Activated naive CD8-positive, alpha-beta T cell (primary cell): Measurements from ENCODE around the gene STK4.

Experiments
- H3K27ac Mint-ChIP-seq: one replicate; pipeline ENCODE4 v1.8.0; 2021; ENCODE audit warnings: mixed read lengths
- H3K27me3 Mint-ChIP-seq: one replicate; pipeline ENCODE4 v1.8.0; 2021; ENCODE audit warnings: mixed read lengths
- H3K36me3 Mint-ChIP-seq: one replicate; pipeline ENCODE4 v1.8.0; 2021; ENCODE audit warnings: mixed read lengths
- H3K4me1 Mint-ChIP-seq: one replicate; pipeline ENCODE4 v1.8.0; 2021; ENCODE audit warnings: low read depth, mixed read lengths
- H3K4me3 Mint-ChIP-seq: one replicate; pipeline ENCODE4 v1.8.0; 2021; ENCODE audit warnings: mild to moderate bottlenecking, mixed read lengths
- H3K9me3 Mint-ChIP-seq: one replicate; pipeline ENCODE4 v1.8.0; 2021; ENCODE audit warnings: low read depth, mixed read lengths

Gene STK4

DNA sequence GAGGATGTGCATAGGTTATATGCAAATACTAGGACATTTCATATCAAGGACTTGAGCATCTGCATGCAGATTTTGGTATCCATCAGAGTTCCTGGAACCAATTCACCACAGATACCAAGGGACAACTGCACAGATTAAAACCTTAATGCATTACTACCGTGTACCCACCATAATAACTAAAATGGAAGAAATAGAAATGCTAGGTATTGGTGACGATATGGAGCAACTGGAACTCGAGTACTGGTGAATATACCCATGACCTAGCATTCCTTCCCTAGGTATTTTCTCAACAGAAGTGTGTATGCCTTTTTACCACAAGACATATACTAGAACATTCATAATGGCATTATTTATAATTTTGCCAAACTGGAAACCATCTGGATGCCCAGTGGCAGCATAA, 116.2 kb downstream of the STK4 start:
- Mint-ChIP-seq H3K27me3 (no peaks in the 10 kb centered on the region), H3K9me3 (peaks cover 6% of the 10 kb centered on the region), H3K4me3 (no peak overlapping the region), H3K4me1 (peaks cover 4% of the 10 kb centered on the region), H3K27ac (no peak overlapping the region), H3K36me3 (peaks cover 46% of the 10 kb centered on the region)

DNA sequence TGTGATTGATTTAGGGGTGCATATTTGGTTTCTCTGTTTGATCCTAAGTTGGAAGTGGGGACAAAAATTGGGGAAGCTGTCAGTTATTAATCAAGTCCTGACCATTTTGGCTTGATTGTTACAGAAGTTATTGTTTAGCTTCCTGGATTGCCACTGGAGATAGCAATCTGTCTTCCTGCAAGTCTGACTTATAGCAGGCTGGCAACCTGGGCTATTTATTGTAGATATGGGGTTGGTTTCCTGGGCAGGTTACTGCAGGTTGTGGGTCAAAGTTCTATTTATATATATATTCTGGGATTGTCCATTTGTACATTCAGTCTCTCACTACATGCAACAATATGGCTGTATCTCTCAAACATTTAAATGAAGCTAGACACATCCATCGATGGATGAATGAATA, 116.8 kb downstream of the STK4 start:
- no peaks in the 10 kb centered on the region for H3K27me3 Mint-ChIP-seq
- H3K9me3 Mint-ChIP-seq, result peaks cover 6% of the 10 kb centered on the region
- peaks cover 46% of the 10 kb centered on the region for H3K36me3 Mint-ChIP-seq
- peaks cover 4% of the 10 kb centered on the region for H3K4me1 Mint-ChIP-seq
- no peak overlapping the region for H3K4me3 Mint-ChIP-seq
- peak overlapping the region; percentile 18 for H3K27ac Mint-ChIP-seq

DNA sequence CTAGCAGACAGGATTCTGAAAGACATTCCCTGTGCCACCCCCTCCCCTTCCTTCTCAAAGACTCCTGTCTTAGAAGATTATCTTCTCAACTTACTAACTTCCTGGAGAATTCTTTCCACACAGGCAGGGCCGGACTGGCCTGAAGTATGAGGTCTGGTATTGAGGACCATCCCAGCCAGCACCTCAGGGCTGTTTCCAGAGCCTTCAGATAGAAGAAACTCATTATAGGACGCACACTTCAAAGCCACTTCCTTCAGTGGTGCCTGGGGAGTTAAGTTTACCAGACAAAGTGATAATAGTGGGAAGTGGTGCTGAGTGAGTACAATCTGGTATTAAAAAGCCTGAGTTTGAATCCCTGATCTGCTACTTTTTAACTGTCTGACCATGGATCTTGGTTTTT, 119.0 kb downstream of the STK4 start:
- H3K36me3 Mint-ChIP-seq, result peaks cover 38% of the 10 kb centered on the region

GRCh38 chr20:45085867-45086266, 119.6 kb downstream of the STK4 start:
- Mint-ChIP-seq H3K36me3 (peaks cover 34% of the 10 kb centered on the region), H3K27me3 (no peaks in the 10 kb centered on the region), H3K9me3 (peaks cover 6% of the 10 kb centered on the region), H3K4me3 (no peak overlapping the region), H3K27ac (peak overlapping the region; percentile 61), H3K4me1 (peaks cover 4% of the 10 kb centered on the region)

More for the DNA sequence above, 119.0 kb downstream of the STK4 start:
- H3K9me3 Mint-ChIP-seq, result peaks cover 6% of the 10 kb centered on the region
- H3K4me3 Mint-ChIP-seq, result no peak overlapping the region
- H3K4me1 Mint-ChIP-seq, result peaks cover 4% of the 10 kb centered on the region
- H3K27ac Mint-ChIP-seq, result peak overlapping the region; percentile 61
- H3K27me3 Mint-ChIP-seq, result no peaks in the 10 kb centered on the region

- no peaks in the 10 kb centered on the region for H3K9me3 Mint-ChIP-seq
- peaks cover 4% of the 10 kb centered on the region for H3K4me1 Mint-ChIP-seq
- H3K36me3 Mint-ChIP-seq, result peaks cover 25% of the 10 kb centered on the region
- H3K27me3 Mint-ChIP-seq, result no peaks in the 10 kb centered on the region
- no peak overlapping the region for H3K4me3 Mint-ChIP-seq
- H3K27ac Mint-ChIP-seq, result no peak overlapping the region
Observed at GRCh38 chr20:45087097-45087790, 120.9 kb downstream of the STK4 start.

DNA sequence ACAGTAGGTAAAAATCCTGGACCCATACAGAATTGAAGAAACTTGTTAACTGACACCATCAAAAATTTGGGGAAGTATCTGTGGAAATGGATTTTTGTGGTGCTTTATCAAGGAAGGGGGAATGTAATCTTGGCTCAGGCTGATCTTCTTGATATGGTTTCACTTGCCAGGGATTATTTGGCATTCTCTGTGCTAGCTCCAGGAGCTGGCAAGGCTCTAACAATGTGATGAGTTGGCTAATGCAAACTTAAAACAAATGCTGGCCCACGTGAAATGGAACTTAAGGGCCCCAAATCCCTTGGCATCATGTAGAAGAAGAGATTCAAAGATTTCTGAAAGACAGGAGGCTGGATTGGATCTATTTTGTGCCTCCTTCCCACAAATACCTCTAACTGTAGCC, 121.5 kb downstream of the STK4 start:
- Mint-ChIP-seq H3K27ac (peak overlapping the region; percentile 29), H3K4me3 (no peak overlapping the region), H3K27me3 (no peaks in the 10 kb centered on the region), H3K36me3 (peaks cover 21% of the 10 kb centered on the region), H3K4me1 (peaks cover 3% of the 10 kb centered on the region), H3K9me3 (no peaks in the 10 kb centered on the region)

GRCh38 chr20:45088247-45088646, 121.9 kb downstream of the STK4 start:
- Mint-ChIP-seq H3K27ac (no peak overlapping the region), H3K9me3 (no peaks in the 10 kb centered on the region), H3K27me3 (no peaks in the 10 kb centered on the region), H3K4me3 (no peak overlapping the region), H3K4me1 (peaks cover 1% of the 10 kb centered on the region), H3K36me3 (peaks cover 17% of the 10 kb centered on the region)

DNA sequence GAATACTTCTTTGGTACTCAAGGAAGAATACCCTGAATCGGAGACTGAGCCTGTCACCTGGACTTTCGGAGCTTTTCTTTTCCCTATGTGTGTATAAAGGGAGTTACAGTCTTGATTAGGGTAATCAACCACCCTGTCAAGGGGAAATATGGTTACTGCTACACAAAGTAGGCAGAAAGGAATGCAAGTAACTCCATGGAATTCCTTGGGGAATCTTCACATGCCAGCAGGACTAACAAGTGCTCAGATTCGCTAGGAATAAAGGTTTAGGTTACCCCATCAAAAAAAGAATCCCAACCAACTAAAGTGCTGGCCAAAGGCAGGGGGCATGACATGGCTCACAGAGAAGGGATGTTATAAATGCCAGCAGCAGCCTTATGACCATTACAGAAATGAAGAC, 124.2 kb downstream of the STK4 start:
- peaks cover 3% of the 10 kb centered on the region for H3K4me1 Mint-ChIP-seq
- H3K4me3 Mint-ChIP-seq, result no peak overlapping the region
- H3K36me3 Mint-ChIP-seq, result peaks cover 6% of the 10 kb centered on the region
- H3K27me3 Mint-ChIP-seq, result no peaks in the 10 kb centered on the region
- no peaks in the 10 kb centered on the region for H3K9me3 Mint-ChIP-seq
- no peak overlapping the region for H3K27ac Mint-ChIP-seq

DNA sequence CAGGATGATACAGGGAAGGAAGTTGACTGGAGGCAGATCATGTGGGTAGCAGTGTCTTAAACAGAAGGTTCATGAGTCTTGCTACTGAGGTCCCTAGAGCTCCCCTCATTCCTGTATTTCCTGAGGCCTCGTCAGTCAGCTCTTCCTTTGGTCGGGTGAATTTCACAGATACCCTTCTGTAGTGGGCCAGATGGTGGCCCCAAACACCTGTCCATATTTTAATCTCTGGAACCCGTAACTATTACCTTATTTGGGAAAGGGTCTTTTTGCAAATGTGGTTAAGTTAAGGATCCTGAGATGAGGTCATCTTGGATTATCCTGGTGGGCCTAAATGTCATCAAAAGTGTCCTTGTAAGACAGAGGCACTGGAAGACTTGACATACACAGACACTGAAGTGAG, 125.1 kb downstream of the STK4 start:
- H3K27ac Mint-ChIP-seq, result peak overlapping the region; percentile 7
- peaks cover 6% of the 10 kb centered on the region for H3K4me1 Mint-ChIP-seq
- H3K4me3 Mint-ChIP-seq, result no peak overlapping the region
- H3K36me3 Mint-ChIP-seq, result peaks cover 4% of the 10 kb centered on the region
- H3K9me3 Mint-ChIP-seq, result no peaks in the 10 kb centered on the region
- H3K27me3 Mint-ChIP-seq, result no peaks in the 10 kb centered on the region

DNA sequence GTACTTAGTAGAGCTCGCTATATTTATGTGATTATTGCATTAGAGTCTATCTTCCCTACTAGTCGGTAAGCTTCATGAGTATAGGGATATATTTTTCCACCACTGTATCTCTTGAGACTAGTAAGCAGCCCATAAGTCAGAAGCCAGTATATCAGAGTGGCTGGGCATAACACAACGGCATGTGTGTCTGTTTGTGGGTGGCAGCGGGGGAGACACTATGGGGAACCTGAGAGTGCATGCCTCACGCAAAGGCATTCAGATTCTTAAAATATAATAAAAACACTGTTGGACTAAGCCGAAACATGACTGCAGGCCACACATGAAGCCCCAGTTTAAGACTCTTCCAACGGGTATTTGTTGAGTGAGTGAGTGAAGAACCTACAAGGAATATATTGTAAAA, 126.6 kb downstream of the STK4 start:
- no peaks in the 10 kb centered on the region for H3K9me3 Mint-ChIP-seq
- H3K27ac Mint-ChIP-seq, result no peak overlapping the region
- peaks cover 11% of the 10 kb centered on the region for H3K4me1 Mint-ChIP-seq
- peaks cover 5% of the 10 kb centered on the region for H3K27me3 Mint-ChIP-seq
- H3K36me3 Mint-ChIP-seq, result no peaks in the 10 kb centered on the region
- no peak overlapping the region for H3K4me3 Mint-ChIP-seq

- Mint-ChIP-seq H3K27me3 (peaks cover 11% of the 10 kb centered on the region), H3K4me1 (peaks cover 15% of the 10 kb centered on the region), H3K27ac (peak overlapping the region; percentile 58), H3K9me3 (no peaks in the 10 kb centered on the region), H3K36me3 (no peaks in the 10 kb centered on the region), H3K4me3 (no peak overlapping the region)
Observed at GRCh38 chr20:45094201-45094600, 127.9 kb downstream of the STK4 start.

DNA sequence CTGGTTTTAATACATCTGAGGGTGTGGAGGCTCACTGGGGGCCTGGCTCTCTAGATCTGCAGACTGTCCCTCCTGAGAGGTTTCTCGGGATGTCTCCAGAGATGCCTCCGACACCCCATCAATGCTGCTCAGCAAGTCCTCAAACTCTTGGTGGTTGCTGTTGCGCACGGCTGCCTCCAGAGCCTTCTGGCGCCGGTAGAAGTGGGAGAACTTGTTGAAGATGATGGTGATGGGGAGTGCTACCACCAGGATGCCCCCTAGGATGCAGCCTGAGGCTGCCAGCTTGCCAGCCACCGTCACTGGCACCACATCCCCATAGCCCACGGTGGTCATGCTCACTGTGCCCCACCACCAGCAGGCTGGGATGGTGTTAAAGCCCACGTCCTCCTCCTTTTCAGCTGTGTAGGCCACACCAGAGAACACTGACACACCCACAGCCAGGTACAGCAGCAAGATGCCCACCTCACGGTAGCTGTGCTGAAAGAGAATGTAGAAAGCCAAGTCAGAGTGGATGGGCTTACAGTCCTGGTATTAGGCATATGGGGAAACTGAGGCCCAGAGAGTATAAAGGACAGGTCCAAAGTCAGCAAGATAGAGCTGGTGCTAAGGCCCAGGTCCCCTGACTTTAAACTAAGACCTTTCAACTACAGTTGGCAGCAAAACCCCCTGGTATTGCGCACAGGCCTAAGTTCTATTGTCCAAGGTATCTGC, 128.7 kb downstream of the STK4 start:
- Mint-ChIP-seq H3K4me3 (no peak overlapping the region), H3K27ac (no peak overlapping the region), H3K4me1 (peaks cover 16% of the 10 kb centered on the region), H3K27me3 (peaks cover 19% of the 10 kb centered on the region), H3K9me3 (no peaks in the 10 kb centered on the region), H3K36me3 (no peaks in the 10 kb centered on the region)

DNA sequence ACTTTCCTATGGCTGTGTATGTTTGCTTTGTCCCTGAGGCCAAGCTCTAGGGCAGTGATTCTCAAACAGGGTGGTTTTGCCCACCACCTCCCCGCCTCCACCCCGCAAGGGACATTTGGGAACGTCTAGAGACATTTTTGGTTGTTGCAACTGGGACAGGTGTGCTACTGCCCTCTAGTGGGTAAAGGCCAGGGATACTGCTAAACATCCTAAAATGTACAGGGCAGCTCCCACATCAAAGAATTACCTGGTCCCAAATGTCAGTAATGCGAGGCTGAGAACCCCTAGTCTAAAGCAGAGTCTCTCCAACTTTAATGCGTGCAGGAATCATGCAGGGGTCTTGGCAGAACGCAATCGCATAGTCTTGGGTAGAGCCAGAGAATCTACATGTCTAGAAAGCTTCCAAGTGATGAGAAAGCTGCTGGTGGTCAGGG, 129.5 kb downstream of the STK4 start:
- H3K9me3 Mint-ChIP-seq, result no peaks in the 10 kb centered on the region
- no peaks in the 10 kb centered on the region for H3K36me3 Mint-ChIP-seq
- peaks cover 18% of the 10 kb centered on the region for H3K4me1 Mint-ChIP-seq
- H3K27ac Mint-ChIP-seq, result no peak overlapping the region
- H3K4me3 Mint-ChIP-seq, result no peak overlapping the region
- H3K27me3 Mint-ChIP-seq, result peaks cover 25% of the 10 kb centered on the region

GRCh38 chr20:45096781-45097180, 130.5 kb downstream of the STK4 start:
- Mint-ChIP-seq H3K9me3 (no peaks in the 10 kb centered on the region), H3K27ac (no peak overlapping the region), H3K27me3 (peaks cover 30% of the 10 kb centered on the region), H3K36me3 (no peaks in the 10 kb centered on the region), H3K4me1 (peaks cover 21% of the 10 kb centered on the region), H3K4me3 (no peak overlapping the region)

DNA sequence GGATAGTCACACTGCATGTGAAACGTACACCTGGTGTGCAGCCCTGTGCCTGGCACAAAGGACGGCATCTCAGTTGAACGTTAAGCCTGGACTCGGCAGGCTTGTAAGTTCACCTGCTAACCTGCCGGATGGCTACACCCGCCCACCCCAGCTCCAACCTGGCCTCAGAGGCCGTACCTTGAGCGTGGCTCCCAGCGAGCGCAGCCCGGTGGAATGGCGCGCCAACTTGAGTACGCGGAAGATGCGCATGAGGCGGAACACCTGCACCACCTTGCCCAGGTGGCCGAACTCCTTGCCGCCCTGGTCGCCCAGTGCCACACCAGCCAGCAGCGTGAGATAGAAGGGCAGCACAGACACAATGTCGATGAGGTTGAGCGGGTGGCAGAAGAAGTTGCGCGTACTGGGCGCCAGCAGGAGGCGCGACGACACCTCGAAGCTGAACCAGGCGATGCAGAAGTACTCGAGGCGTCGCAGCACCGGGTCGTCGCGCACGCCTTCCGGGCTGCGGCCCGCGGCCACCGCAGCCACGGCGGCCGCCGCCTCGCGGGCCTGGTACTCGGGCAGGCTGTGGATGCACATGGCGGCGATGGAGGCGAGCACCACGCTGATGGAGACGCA, 131.3 kb downstream of the STK4 start:
- Mint-ChIP-seq H3K4me1 (peaks cover 21% of the 10 kb centered on the region), H3K27ac (no peak overlapping the region), H3K36me3 (no peaks in the 10 kb centered on the region), H3K9me3 (no peaks in the 10 kb centered on the region), H3K27me3 (peaks cover 32% of the 10 kb centered on the region), H3K4me3 (peak overlapping the region; percentile 75)
